Activated T-helper 1 cell treated with anti-CD3 and anti-CD28 coated beads, Interleukin-12 subunit alpha, Interleukin-12 subunit beta, Interleukin-2, Interleukin-4 antibody, amounts not matched to agents 30 ng/mL and 10 ng/mL and 1 ng/mL, durations not matched to agents 14 hours and 24 hours and 36 hours (primary cell): ENCODE data around the gene LMX1B. TPM values are rescaled to one million over a fixed set of nuclear protein-coding genes. Genes with fewer than 3 reads are reported as not detected.

Source experiments
- DNase-seq: peaks from one replicate; pipeline ENCODE4 v3.0.0; 2021; ENCODE audit warnings: low spot score
- H3K27ac Mint-ChIP-seq: one replicate; pipeline ENCODE4 v1.8.0; 2021; ENCODE audit warnings: mild to moderate bottlenecking, mixed read lengths
- H3K27me3 Mint-ChIP-seq: one replicate; pipeline ENCODE4 v1.8.0; 2022; ENCODE audit warnings: mild to moderate bottlenecking, moderate library complexity, mixed read lengths; ENCODE audit not compliant: insufficient read depth
- H3K36me3 Mint-ChIP-seq: one replicate; pipeline ENCODE4 v1.8.0; 2021; ENCODE audit warnings: low read depth, mixed read lengths
- H3K4me1 Mint-ChIP-seq: one replicate; pipeline ENCODE4 v1.8.0; 2021; ENCODE audit warnings: low read depth, mixed read lengths
- H3K4me3 Mint-ChIP-seq: one replicate; pipeline ENCODE4 v1.8.0; 2021; ENCODE audit warnings: mild to moderate bottlenecking, moderate library complexity, mixed read lengths
- H3K9me3 Mint-ChIP-seq: one replicate; pipeline ENCODE4 v1.8.0; 2021; ENCODE audit warnings: mixed read lengths
- intact Hi-C: fragments of 100-400 bp; cut with micrococcal nuclease; formaldehyde crosslinking; loops from one replicate; pipeline ENCODE4 v1.15.1; 2024
- total RNA-seq: library from RNA; stranded (reverse); gene quantifications from 2 replicates; pipeline ENCODE4 v1.2.3, GENCODE V29; 2022

The LMX1B gene
- total RNA-seq, 1 donor from 2014 or later = not detected

DNA sequence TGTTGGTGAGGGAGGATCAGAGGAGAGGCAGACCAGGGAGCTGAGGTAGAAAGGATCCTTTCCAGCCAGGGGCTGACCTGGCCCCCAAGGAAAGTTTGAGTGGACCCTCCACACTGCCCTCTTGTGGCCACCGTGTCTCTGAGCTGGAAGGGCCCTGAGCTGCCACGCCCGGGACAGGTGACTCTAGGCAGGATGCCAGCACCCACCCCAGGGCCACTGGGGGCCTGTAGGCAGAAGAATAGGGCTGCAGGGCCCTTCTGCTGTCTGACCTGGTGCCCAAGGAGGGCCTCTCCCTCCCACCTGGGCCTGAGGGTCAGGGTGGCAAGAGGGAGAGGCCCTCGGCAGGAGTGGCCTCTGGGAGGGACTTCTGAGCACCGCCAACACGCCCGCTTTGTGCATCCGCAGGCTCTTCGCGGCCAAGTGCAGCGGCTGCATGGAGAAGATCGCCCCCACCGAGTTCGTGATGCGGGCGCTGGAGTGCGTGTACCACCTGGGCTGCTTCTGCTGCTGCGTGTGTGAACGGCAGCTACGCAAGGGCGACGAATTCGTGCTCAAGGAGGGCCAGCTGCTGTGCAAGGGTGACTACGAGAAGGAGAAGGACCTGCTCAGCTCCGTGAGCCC, 76.8 kb downstream of the LMX1B start:
- DNase-seq = peak; percentile 26
- H3K27ac Mint-ChIP-seq = no peak overlapping the region

DNA sequence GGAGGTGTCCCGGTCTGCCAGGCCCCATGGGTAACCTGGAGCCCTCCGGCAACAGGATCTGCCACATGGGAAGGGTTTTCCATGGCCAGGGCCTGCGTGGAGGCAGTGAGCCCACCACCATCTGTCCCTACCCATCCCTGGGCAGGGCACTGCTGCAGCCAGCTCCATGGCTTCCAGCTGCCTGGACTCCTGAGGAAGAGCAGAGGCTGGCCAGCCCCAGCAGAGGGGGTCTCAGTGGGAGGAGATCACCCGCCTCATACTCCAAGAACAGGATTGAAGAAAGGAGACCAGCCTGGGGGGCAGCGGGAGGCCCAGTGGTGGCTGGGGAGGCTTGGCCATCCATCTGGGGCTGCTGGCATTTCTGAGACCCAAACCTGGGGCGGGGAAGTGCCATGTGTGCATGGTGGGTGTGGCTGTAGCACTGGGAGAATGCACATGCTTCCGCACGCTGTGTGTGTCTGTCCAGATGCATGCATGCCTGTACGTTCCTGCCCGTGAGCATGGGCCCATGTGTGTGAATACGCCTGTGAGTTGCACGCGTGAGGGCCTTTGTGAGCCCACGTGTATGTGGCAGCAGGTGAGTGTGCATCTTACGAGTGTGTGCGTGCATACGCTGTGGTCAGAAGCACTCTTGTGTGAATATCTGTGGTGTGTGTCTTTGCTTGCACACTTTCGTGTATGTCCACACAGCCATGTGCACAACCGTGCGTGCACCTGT, 78.5 kb downstream of the LMX1B start:
- H3K4me1 Mint-ChIP-seq = no peaks in the 10 kb centered on the region
- no peaks in the 10 kb centered on the region for H3K36me3 Mint-ChIP-seq
- intact Hi-C loops = no loop called here
- H3K27me3 Mint-ChIP-seq = peaks cover 4% of the 10 kb centered on the region
- DNase-seq = no peak
- no peaks in the 10 kb centered on the region for H3K9me3 Mint-ChIP-seq
- H3K27ac Mint-ChIP-seq = no peak overlapping the region
- no peak overlapping the region for H3K4me3 Mint-ChIP-seq

More for the DNA sequence above, 76.8 kb downstream of the LMX1B start:
- intact Hi-C loops = no loop called here
- Mint-ChIP-seq H3K9me3 (no peaks in the 10 kb centered on the region), H3K4me3 (no peak overlapping the region), H3K27me3 (peaks cover 11% of the 10 kb centered on the region), H3K4me1 (no peaks in the 10 kb centered on the region), H3K36me3 (no peaks in the 10 kb centered on the region)

DNA sequence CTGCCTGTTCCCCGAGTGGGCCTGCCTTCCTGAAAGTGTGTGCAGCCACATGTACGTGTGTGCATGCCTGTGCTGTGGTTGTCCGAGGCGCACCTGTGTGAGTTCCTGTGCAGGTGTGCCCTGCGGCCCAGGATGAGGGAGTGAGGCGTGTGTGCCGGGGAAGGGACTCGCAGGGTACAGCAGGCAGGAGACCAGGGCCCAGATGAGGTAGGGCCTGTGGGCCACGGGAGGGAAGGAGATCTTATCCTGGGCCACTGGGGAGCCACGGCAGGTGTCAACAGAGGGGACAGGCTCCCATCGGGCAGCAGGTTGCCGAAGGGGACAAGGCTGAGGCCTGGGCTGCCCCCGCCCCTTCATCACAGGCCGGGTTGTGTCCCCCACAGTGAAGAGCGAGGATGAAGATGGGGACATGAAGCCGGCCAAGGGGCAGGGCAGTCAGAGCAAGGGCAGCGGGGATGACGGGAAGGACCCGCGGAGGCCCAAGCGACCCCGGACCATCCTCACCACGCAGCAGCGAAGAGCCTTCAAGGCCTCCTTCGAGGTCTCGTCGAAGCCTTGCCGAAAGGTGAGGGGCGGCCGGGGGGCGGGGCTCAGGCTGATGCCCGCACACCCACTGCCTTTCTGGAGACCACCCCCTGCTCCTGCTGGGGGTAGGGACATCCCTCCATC, 79.2 kb downstream of the LMX1B start:
- H3K4me3 Mint-ChIP-seq = no peak overlapping the region
- peaks cover 2% of the 10 kb centered on the region for H3K27me3 Mint-ChIP-seq
- no peaks in the 10 kb centered on the region for H3K4me1 Mint-ChIP-seq
- no peak overlapping the region for H3K27ac Mint-ChIP-seq
- H3K36me3 Mint-ChIP-seq = no peaks in the 10 kb centered on the region
- intact Hi-C loops = no loop called here
- H3K9me3 Mint-ChIP-seq = no peaks in the 10 kb centered on the region
- DNase-seq = no peak

DNA sequence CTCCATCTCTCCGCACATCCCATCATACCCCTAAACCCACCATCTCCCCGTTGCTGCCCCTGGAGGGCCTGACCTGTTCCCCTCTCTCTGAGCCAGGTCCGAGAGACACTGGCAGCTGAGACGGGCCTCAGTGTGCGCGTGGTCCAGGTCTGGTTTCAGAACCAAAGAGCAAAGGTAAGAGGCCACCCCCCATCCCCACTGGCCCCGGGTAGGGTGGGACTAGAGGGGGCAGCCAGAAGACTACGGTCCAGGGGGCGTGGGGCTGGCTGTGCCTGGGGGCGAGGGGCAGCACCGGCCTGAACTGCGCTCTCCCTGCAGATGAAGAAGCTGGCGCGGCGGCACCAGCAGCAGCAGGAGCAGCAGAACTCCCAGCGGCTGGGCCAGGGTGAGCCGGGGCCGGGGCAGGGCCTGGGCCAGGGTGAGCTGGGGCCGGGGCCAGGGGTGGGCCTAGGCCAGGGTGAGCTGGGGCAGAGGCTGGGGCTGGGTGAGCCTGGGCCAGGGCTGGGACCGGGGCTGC, 79.8 kb downstream of the LMX1B start:
- Mint-ChIP-seq H3K4me1 (no peaks in the 10 kb centered on the region), H3K36me3 (no peaks in the 10 kb centered on the region), H3K27me3 (no peaks in the 10 kb centered on the region), H3K9me3 (no peaks in the 10 kb centered on the region), H3K27ac (no peak overlapping the region), H3K4me3 (no peak overlapping the region)
- no peak for DNase-seq
- intact Hi-C loops = no loop called here

DNA sequence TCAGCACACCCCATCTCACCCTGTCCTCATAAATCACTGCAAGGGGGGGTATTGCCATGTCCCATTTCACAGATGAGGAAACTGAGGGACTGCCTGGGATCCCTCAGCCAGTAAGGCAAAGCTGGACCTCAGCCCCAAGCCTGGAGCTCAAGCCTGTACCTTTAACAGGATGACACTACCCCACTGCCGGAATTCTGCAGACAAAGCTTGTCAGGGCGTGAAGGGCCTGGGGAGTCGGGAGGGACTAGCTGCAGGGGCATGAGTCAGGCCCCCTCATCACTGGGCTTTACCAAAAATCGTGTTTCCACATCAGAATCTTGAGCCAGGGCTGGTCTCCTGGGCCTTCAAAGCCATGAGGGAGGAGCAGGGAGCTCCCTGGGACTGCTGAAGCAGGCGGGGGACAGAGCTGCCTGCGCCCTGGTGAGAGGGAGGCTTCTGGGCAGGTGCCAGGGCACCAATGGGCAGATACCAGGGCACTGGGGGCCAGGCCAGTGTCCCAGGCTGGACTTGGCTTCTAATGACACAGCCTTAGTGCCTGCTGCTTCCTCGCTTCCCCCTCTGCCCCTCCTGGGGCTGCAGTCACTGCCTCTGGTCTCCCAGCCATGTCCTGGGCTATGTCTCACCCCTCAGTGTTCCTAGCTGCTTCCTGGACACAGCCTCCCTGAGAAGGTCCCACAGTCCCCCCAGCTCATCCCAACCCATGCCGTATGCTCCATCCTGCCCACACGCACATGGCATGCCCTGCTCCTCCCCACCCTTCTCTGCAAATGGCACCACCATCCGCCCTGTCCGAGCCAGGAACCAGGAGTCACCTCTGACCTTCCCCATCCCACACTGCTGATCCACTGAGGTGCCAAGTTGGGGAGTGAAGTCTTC, 80.7 kb downstream of the LMX1B start:
- Mint-ChIP-seq H3K36me3 (no peaks in the 10 kb centered on the region), H3K4me1 (no peaks in the 10 kb centered on the region), H3K27ac (no peak overlapping the region), H3K4me3 (no peak overlapping the region), H3K9me3 (no peaks in the 10 kb centered on the region), H3K27me3 (no peaks in the 10 kb centered on the region)
- DNase-seq = no peak
- intact Hi-C loops = no loop called here

DNA sequence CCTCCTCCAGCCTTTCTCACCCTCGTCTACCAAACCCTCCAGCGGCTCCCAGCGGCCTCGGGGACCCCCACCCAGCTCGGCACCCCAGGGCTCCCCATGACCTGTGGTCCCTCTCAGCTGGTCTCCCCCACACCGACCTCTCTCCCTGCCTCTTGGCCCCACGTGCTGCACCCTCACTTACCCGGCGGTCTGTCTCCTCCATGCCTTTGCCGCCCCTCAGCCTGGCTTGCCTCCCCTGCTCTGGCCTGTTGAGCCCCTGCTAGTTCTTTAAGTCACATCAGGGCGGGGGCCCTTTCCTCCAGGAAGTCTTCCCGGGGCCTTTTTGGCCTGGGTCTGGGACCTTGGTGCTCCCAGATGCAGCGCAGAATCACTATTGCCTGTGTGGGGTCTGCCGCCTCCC, 81.5 kb downstream of the LMX1B start:
- no peak for DNase-seq
- intact Hi-C loops = no loop called here
- Mint-ChIP-seq H3K4me1 (no peaks in the 10 kb centered on the region), H3K4me3 (no peak overlapping the region), H3K27me3 (no peaks in the 10 kb centered on the region), H3K36me3 (no peaks in the 10 kb centered on the region), H3K27ac (no peak overlapping the region), H3K9me3 (no peaks in the 10 kb centered on the region)

DNA sequence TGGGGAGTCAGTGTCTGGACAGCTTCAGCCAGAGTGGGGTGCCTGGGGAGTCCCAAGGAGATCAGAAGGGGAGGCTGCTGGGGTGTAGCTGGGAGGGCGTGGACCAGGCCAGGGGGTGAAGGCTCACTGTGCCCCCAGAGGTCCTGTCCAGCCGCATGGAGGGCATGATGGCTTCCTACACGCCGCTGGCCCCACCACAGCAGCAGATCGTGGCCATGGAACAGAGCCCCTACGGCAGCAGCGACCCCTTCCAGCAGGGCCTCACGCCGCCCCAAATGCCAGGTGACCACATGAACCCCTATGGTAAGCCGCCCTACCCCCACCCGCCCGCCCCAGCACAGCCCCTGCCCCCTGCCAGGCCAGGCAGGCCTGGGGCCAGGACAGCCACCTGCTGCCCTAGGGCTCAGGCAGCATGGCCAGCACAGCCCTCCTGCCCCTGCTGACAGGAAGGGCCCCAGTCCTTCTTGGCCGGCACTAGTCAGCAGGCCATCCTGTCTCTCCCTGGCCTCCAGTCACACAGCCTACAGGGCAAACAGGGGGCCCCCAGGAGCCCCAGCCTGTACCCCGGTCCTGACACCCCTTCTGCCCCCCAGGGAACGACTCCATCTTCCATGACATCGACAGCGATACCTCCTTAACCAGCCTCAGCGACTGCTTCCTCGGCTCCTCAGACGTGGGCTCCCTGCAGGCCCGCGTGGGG, 82.1 kb downstream of the LMX1B start:
- Mint-ChIP-seq H3K27ac (no peak overlapping the region), H3K36me3 (no peaks in the 10 kb centered on the region), H3K9me3 (no peaks in the 10 kb centered on the region), H3K4me1 (no peaks in the 10 kb centered on the region), H3K4me3 (no peak overlapping the region), H3K27me3 (no peaks in the 10 kb centered on the region)
- DNase-seq = no peak
- intact Hi-C loops = no loop called here

DNA sequence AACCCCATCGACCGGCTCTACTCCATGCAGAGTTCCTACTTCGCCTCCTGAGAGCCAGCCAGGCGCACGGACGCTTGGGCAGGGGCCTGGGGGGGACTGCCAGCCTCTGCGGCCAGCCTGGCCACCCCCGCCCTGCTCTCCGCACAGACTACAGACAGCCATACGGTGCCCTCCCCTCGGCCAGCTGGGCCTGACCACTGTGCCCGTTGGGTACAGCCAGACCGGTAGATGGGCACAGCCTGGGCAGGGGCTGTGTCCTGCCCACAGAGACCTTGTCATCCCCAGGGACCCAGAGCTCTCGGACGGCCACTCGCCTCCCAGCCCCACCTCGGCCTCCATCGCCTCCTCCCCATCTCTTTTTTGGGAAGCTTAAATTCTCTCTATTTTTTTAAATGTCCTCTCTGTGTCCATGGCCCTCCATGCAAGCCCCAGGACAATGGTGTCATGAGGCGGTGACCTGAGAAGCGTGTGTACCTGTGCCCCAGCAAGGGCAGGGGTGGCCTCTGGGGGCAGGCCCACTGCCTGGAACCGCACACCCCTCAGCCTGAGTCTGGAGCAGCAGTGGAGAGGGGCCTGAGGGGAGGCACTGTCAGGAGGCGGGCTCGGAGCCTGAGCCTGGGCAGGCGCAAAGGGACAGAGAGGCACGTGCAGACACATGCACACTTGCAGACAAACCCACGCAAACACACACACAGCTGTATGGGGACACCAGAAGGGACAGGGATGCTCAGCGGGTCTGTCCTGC, 82.8 kb downstream of the LMX1B start:
- no peak overlapping the region for H3K27ac Mint-ChIP-seq
- intact Hi-C loops = no loop called here
- no peaks in the 10 kb centered on the region for H3K27me3 Mint-ChIP-seq
- H3K36me3 Mint-ChIP-seq = no peaks in the 10 kb centered on the region
- DNase-seq = no peak
- H3K4me3 Mint-ChIP-seq = no peak overlapping the region
- H3K9me3 Mint-ChIP-seq = no peaks in the 10 kb centered on the region
- H3K4me1 Mint-ChIP-seq = no peaks in the 10 kb centered on the region

DNA sequence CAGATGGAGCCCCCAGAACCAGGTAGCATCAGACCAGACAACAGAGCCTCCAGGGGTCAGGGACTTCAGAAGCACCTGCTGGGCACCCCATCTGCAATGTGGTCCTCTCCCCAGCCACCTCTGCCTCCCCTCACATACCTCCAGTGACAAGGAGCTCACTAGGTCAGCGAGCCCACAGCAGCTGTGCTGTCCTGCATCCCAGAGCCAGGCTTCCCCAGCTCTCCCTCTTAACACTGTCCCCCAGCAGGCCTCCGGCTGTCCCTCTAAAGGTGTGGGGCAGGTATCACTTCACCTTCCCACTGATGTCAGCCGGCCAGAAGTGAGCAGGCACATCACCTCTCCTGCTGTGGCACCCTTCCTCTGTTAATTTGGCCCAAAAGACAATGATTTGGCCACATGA, 83.6 kb downstream of the LMX1B start:
- Mint-ChIP-seq H3K4me1 (no peaks in the 10 kb centered on the region), H3K36me3 (no peaks in the 10 kb centered on the region), H3K27me3 (no peaks in the 10 kb centered on the region), H3K9me3 (no peaks in the 10 kb centered on the region), H3K27ac (no peak overlapping the region), H3K4me3 (no peak overlapping the region)
- intact Hi-C loops = no loop called here
- DNase-seq = no peak

DNA sequence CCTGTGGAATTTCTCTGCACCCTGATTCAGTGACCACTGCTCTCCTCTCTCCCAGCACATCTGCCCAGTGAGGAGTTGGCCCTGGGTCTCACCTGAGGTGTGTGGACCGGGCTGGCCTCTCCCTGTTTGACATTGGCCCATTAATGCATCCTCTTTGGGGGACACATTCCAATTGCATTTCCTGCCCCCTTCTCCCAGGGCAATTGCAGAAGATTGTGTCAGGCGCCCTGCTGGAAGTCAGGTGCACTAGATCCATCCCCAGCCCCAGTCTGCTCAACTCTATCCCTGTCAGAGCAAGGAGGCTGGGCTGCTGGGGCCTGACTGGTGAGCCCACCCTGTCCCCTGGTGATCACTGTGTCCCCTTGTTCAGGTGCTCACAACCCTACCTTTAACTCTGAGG, 84.5 kb downstream of the LMX1B start:
- Mint-ChIP-seq H3K4me3 (no peak overlapping the region), H3K4me1 (no peaks in the 10 kb centered on the region), H3K36me3 (no peaks in the 10 kb centered on the region), H3K9me3 (no peaks in the 10 kb centered on the region), H3K27ac (no peak overlapping the region), H3K27me3 (no peaks in the 10 kb centered on the region)
- intact Hi-C loops = no loop called here
- no peak for DNase-seq

DNA sequence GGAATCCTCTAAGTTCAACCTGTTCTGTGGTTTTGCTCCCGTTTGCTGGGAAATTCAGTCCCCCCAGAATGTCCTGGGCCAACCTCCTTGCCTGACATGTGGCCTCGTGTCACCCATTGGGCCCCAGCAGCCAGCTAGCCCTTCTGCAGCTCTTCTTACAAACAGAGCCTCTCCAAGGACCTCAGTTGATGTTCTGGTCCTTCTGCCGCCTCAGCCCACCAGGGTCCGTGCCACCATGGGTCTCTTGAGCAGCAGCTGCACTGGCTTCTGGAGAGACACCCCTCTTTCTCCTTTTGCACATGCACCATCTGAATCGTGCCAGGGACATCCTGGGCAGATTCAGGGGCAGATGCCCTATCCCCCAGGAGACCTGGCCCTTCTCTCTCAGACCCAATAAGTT, 85.0 kb downstream of the LMX1B start:
- intact Hi-C loops = no loop called here
- no peaks in the 10 kb centered on the region for H3K27me3 Mint-ChIP-seq

More for the DNA sequence above, 85.0 kb downstream of the LMX1B start:
- H3K36me3 Mint-ChIP-seq = no peaks in the 10 kb centered on the region
- DNase-seq = no peak
- H3K4me3 Mint-ChIP-seq = no peak overlapping the region
- no peaks in the 10 kb centered on the region for H3K9me3 Mint-ChIP-seq
- H3K4me1 Mint-ChIP-seq = no peaks in the 10 kb centered on the region
- no peak overlapping the region for H3K27ac Mint-ChIP-seq
